Neural cell (in vitro differentiated cells): Measurements from ENCODE around the gene TNFRSF19.

Experiments used
- EP300 ChIP-seq: fragments of 450-650 bp; conservative IDR thresholded peaks from 2 replicates; pipeline ENCODE4 v1.6.1; 2014; ENCODE audit warnings: antibody characterized with exemption, mild to moderate bottlenecking, moderate library complexity; ENCODE audit not compliant: poor library complexity, severe bottlenecking
- EZH2 ChIP-seq: fragments of 200-600, 300-800 bp; shearing (Covaris generic), sonication (generic); IDR thresholded peaks from 2 replicates; pipeline ENCODE4 v1.6.1; 2014; ENCODE audit warnings: antibody characterized with exemption, low read length, borderline replicate concordance, mild to moderate bottlenecking; ENCODE audit not compliant: insufficient read depth, poor library complexity, severe bottlenecking
- POLR2AphosphoS5 ChIP-seq: IDR thresholded peaks from 2 replicates; pipeline ENCODE4 v1.6.1; 2012
- RAD21 ChIP-seq: fragments of 450-650 bp; conservative IDR thresholded peaks from 2 replicates; pipeline ENCODE4 v1.6.1; 2014; ENCODE audit warnings: antibody characterized with exemption, mild to moderate bottlenecking, moderate library complexity
- TAF1 ChIP-seq: IDR thresholded peaks from 2 replicates; pipeline ENCODE4 v1.6.1; 2012; ENCODE audit warnings: low read depth
- TF ChIP-seq, protein P1 (sequence below): fragments of 450-650 bp; IDR thresholded peaks from 2 replicates; pipeline ENCODE4 v1.5.1; 2014; ENCODE audit warnings: antibody characterized with exemption, mild to moderate bottlenecking, moderate library complexity; ENCODE audit not compliant: poor library complexity, severe bottlenecking

DNA sequence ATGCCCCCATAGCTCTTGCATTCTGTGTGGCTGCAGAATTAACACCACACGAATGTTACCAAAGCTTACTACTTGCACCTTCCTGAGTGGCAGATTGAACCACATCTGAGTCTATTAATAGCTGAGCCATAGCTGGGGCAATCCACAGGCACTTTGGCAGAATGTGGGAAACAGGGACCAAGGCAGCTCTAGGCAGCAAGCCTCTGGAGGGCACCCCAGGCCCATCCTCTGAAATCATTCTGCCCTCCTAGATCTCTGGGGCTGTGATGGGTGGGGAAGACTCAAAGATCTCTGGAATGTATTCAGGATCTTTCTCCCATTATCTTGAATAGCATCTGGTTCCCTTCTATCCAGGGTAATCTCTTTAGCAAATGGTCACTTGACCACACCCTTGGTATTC is 139.3 kb downstream of the TNFRSF19 start:
- TF ChIP-seq, protein P1, sequence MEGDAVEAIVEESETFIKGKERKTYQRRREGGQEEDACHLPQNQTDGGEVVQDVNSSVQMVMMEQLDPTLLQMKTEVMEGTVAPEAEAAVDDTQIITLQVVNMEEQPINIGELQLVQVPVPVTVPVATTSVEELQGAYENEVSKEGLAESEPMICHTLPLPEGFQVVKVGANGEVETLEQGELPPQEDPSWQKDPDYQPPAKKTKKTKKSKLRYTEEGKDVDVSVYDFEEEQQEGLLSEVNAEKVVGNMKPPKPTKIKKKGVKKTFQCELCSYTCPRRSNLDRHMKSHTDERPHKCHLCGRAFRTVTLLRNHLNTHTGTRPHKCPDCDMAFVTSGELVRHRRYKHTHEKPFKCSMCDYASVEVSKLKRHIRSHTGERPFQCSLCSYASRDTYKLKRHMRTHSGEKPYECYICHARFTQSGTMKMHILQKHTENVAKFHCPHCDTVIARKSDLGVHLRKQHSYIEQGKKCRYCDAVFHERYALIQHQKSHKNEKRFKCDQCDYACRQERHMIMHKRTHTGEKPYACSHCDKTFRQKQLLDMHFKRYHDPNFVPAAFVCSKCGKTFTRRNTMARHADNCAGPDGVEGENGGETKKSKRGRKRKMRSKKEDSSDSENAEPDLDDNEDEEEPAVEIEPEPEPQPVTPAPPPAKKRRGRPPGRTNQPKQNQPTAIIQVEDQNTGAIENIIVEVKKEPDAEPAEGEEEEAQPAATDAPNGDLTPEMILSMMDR, result no peak
- TF ChIP-seq POLR2AphosphoS5 (no peak), TAF1 (no peak), RAD21 (no peak), EZH2 (no peak), EP300 (no peak)
